ENCODE measurements around the gene RHOXF1. TPM values are rescaled to one million over a fixed set of nuclear protein-coding genes. Genes with fewer than 3 reads are reported as not detected.
"Not testable (repeated sequence)": the region's sequence is repeated elsewhere in the genome, so short reads cannot be mapped to it uniquely, and the experiment has no call there.

The RHOXF1 gene
- total and polyA plus RNA-seq, 2 experiments from 2014 or later, result 0.31 TPM; not detected in 1

DNA sequence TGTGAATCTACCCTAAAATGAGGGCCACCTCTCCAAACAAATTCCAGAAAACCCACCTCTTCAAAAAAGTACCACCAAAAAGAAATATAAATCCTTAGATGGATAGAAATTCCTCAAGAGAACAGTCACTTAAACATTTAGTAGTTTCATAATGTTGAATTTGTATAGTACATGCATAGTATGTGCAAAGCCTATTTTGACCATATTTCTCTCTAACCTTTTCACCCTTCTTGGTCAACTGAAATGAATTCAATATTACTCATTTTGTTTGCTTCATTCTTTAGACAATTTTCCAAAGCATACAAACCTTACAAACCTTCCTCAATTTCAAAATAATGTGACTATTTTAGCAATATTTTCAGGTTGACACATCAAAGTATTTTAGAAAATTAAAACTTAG is 4.1 kb downstream of the RHOXF1 start (continued):
- TF ChIP-seq, protein P1, sequence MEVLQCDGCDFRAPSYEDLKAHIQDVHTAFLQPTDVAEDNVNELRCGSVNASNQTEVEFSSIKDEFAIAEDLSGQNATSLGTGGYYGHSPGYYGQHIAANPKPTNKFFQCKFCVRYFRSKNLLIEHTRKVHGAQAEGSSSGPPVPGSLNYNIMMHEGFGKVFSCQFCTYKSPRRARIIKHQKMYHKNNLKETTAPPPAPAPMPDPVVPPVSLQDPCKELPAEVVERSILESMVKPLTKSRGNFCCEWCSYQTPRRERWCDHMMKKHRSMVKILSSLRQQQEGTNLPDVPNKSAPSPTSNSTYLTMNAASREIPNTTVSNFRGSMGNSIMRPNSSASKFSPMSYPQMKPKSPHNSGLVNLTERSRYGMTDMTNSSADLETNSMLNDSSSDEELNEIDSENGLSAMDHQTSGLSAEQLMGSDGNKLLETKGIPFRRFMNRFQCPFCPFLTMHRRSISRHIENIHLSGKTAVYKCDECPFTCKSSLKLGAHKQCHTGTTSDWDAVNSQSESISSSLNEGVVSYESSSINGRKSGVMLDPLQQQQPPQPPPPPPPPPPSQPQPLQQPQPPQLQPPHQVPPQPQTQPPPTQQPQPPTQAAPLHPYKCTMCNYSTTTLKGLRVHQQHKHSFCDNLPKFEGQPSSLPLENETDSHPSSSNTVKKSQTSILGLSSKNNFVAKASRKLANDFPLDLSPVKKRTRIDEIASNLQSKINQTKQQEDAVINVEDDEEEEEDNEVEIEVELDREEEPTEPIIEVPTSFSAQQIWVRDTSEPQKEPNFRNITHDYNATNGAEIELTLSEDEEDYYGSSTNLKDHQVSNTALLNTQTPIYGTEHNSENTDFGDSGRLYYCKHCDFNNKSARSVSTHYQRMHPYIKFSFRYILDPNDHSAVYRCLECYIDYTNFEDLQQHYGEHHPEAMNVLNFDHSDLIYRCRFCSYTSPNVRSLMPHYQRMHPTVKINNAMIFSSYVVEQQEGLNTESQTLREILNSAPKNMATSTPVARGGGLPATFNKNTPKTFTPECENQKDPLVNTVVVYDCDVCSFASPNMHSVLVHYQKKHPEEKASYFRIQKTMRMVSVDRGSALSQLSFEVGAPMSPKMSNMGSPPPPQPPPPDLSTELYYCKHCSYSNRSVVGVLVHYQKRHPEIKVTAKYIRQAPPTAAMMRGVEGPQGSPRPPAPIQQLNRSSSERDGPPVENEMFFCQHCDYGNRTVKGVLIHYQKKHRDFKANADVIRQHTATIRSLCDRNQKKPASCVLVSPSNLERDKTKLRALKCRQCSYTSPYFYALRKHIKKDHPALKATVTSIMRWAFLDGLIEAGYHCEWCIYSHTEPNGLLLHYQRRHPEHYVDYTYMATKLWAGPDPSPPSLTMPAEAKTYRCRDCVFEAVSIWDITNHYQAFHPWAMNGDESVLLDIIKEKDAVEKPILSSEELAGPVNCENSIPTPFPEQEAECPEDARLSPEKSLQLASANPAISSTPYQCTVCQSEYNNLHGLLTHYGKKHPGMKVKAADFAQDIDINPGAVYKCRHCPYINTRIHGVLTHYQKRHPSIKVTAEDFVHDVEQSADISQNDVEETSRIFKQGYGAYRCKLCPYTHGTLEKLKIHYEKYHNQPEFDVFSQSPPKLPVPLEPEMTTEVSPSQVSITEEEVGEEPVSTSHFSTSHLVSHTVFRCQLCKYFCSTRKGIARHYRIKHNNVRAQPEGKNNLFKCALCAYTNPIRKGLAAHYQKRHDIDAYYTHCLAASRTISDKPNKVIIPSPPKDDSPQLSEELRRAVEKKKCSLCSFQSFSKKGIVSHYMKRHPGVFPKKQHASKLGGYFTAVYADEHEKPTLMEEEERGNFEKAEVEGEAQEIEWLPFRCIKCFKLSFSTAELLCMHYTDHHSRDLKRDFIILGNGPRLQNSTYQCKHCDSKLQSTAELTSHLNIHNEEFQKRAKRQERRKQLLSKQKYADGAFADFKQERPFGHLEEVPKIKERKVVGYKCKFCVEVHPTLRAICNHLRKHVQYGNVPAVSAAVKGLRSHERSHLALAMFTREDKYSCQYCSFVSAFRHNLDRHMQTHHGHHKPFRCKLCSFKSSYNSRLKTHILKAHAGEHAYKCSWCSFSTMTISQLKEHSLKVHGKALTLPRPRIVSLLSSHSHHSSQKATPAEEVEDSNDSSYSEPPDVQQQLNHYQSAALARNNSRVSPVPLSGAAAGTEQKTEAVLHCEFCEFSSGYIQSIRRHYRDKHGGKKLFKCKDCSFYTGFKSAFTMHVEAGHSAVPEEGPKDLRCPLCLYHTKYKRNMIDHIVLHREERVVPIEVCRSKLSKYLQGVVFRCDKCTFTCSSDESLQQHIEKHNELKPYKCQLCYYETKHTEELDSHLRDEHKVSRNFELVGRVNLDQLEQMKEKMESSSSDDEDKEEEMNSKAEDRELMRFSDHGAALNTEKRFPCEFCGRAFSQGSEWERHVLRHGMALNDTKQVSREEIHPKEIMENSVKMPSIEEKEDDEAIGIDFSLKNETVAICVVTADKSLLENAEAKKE (CRISPR knock-in tag; IDR thresholded peaks at IDR 0.05), result no peak
- no peak for TF ChIP-seq EZH2phosphoT487 (IDR thresholded peaks at IDR 0.05; ENCODE audit: unreplicated experiment)
- TF ChIP-seq, protein P2, sequence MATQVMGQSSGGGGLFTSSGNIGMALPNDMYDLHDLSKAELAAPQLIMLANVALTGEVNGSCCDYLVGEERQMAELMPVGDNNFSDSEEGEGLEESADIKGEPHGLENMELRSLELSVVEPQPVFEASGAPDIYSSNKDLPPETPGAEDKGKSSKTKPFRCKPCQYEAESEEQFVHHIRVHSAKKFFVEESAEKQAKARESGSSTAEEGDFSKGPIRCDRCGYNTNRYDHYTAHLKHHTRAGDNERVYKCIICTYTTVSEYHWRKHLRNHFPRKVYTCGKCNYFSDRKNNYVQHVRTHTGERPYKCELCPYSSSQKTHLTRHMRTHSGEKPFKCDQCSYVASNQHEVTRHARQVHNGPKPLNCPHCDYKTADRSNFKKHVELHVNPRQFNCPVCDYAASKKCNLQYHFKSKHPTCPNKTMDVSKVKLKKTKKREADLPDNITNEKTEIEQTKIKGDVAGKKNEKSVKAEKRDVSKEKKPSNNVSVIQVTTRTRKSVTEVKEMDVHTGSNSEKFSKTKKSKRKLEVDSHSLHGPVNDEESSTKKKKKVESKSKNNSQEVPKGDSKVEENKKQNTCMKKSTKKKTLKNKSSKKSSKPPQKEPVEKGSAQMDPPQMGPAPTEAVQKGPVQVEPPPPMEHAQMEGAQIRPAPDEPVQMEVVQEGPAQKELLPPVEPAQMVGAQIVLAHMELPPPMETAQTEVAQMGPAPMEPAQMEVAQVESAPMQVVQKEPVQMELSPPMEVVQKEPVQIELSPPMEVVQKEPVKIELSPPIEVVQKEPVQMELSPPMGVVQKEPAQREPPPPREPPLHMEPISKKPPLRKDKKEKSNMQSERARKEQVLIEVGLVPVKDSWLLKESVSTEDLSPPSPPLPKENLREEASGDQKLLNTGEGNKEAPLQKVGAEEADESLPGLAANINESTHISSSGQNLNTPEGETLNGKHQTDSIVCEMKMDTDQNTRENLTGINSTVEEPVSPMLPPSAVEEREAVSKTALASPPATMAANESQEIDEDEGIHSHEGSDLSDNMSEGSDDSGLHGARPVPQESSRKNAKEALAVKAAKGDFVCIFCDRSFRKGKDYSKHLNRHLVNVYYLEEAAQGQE (IDR thresholded peaks at IDR 0.05; ENCODE audit: unreplicated experiment), result no peak

DNA sequence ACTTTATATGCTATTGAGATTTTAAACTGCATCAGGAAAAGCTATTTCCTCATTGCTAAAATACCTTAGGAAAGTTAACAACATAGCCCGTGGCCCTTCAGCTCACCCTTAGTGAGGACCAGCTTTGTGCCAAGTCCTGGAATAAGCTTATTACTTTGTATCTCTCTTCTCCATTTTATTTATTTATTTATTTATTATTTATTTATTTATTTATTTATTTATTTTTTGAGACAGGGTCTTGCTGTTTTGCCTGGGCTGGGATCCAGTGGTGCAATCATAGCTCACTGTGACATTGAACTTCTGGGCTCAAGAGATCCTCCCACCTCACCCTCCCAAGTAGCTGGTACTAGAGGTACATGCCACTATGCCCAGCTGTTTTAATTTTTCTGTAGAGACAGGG is 6.3 kb downstream of the RHOXF1 start:
- no peaks in the 10 kb centered on the region for H3K27me3 ChIP-seq (ENCODE audit: insufficient read depth)
- H3F3A ChIP-seq (replicated peaks; ENCODE audit: low read depth), result no peaks in the 10 kb centered on the region
- Mint-ChIP-seq H3K4me3 (no peak overlapping the region), H3K27ac (no peak overlapping the region), H3K27me3 (ENCODE audit: insufficient read depth, low read depth, poor library complexity) (peaks cover 3% of the 10 kb centered on the region), H3K9me3 (peaks cover 4% of the 10 kb centered on the region; the same call in 1 of the 3 replicates), H3K36me3 (ENCODE audit: low read depth) (no peaks in the 10 kb centered on the region), H3K4me1 (no peaks in the 10 kb centered on the region)
- no peaks in the 10 kb centered on the region for H3K36me3 ChIP-seq (ENCODE audit: insufficient read depth)
- H3K27ac ChIP-seq (ENCODE audit: low read depth), result no peak overlapping the region
- ATAC-seq, result no peak
- H3K79me2 ChIP-seq (replicated peaks; ENCODE audit: insufficient read depth), result no peaks in the 10 kb centered on the region
- no peak overlapping the region for H2AFZ ChIP-seq
- no peaks in the 10 kb centered on the region for H3K4me1 ChIP-seq (ENCODE audit: insufficient read depth)
- no peak overlapping the region for H3K4me2 ChIP-seq
- TF ChIP-seq ZNF331 (CRISPR knock-in tag; IDR thresholded peaks at IDR 0.05; ENCODE audit: low read depth), result no peak
- no peak for DNase-seq (ENCODE audit: low spot score)
- H3K9me2 ChIP-seq (ENCODE audit: insufficient read depth), result no peaks in the 10 kb centered on the region
- H4K20me1 ChIP-seq (replicated peaks; ENCODE audit: insufficient read depth), result no peaks in the 10 kb centered on the region
- no peak overlapping the region for H3K4me3 ChIP-seq

DNA sequence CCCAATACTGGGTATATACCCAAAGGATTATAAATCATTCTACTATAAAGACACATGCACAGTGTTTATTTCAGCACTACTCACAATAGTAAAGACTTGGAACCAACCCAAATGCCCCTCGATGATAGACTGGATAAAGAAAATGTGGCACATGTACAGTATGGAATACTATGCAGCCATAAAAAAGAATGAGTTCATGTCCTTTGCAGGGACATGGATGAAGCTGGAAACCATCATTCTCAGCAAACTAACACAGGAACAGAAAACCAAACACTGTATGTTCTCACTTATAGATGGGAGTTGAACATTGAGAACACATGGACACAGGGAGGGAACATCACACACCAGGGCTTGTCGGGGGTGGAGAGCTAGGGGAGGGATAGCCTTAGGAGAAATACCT is 11.0 kb downstream of the RHOXF1 start:
- not testable (repeated sequence) for H3K4me1 ChIP-seq (ENCODE audit: insufficient read depth); H3K27ac ChIP-seq (ENCODE audit: low read depth); H3F3A ChIP-seq (replicated peaks; ENCODE audit: low read depth); H4K20me1 ChIP-seq (replicated peaks; ENCODE audit: insufficient read depth); H3K36me3 ChIP-seq (ENCODE audit: insufficient read depth); DNase-seq (ENCODE audit: low spot score); H3K27ac Mint-ChIP-seq; H3K9me2 ChIP-seq (ENCODE audit: insufficient read depth); ATAC-seq; H3K27me3 Mint-ChIP-seq (ENCODE audit: insufficient read depth, low read depth, poor library complexity); H3K4me2 ChIP-seq; H3K4me3 Mint-ChIP-seq; H2AFZ ChIP-seq; H3K79me2 ChIP-seq (replicated peaks; ENCODE audit: insufficient read depth); H3K4me1 Mint-ChIP-seq; H3K27me3 ChIP-seq (ENCODE audit: insufficient read depth); H3K36me3 Mint-ChIP-seq (ENCODE audit: low read depth); H3K4me3 ChIP-seq
- peaks cover 23% of the 10 kb centered on the region for H3K9me3 Mint-ChIP-seq

DNA sequence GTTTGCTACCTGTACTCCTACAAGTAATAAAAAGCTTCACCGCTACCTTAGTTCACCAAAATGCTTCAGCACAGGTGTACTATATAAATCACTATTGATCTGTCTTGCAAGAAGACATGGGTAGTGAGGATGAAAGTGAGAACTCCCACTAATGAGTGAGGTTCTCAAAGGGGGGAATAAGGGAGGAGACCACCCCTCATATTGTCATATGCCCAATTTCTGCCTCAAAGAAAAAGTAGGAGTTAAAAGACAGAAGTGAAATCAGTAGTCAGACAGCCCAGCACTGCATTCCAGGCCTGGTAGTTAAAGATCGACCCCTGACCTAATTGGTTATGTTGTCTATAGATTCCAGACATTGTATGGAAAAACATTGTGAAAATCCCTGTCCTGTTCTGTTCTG is 14.7 kb downstream of the RHOXF1 start:
- H3K4me3 ChIP-seq; H3K36me3 Mint-ChIP-seq (ENCODE audit: low read depth); H3K79me2 ChIP-seq (replicated peaks; ENCODE audit: insufficient read depth); ATAC-seq; H3K27me3 ChIP-seq (ENCODE audit: insufficient read depth); H3F3A ChIP-seq (replicated peaks; ENCODE audit: low read depth); H3K4me1 ChIP-seq (ENCODE audit: insufficient read depth); H2AFZ ChIP-seq; H3K36me3 ChIP-seq (ENCODE audit: insufficient read depth); H4K20me1 ChIP-seq (replicated peaks; ENCODE audit: insufficient read depth); H3K4me2 ChIP-seq; H3K4me3 Mint-ChIP-seq; H3K27ac Mint-ChIP-seq; H3K4me1 Mint-ChIP-seq; H3K9me2 ChIP-seq (ENCODE audit: insufficient read depth); H3K27me3 Mint-ChIP-seq (ENCODE audit: insufficient read depth, low read depth, poor library complexity); DNase-seq (ENCODE audit: low spot score); H3K27ac ChIP-seq (ENCODE audit: low read depth): not testable (repeated sequence)
- peaks cover 23% of the 10 kb centered on the region for H3K9me3 Mint-ChIP-seq
